ENCODE results near the gene NAV3. TPM values are rescaled to one million over a fixed set of nuclear protein-coding genes. Genes with fewer than 3 reads are reported as not detected.

The NAV3 gene, protein sequence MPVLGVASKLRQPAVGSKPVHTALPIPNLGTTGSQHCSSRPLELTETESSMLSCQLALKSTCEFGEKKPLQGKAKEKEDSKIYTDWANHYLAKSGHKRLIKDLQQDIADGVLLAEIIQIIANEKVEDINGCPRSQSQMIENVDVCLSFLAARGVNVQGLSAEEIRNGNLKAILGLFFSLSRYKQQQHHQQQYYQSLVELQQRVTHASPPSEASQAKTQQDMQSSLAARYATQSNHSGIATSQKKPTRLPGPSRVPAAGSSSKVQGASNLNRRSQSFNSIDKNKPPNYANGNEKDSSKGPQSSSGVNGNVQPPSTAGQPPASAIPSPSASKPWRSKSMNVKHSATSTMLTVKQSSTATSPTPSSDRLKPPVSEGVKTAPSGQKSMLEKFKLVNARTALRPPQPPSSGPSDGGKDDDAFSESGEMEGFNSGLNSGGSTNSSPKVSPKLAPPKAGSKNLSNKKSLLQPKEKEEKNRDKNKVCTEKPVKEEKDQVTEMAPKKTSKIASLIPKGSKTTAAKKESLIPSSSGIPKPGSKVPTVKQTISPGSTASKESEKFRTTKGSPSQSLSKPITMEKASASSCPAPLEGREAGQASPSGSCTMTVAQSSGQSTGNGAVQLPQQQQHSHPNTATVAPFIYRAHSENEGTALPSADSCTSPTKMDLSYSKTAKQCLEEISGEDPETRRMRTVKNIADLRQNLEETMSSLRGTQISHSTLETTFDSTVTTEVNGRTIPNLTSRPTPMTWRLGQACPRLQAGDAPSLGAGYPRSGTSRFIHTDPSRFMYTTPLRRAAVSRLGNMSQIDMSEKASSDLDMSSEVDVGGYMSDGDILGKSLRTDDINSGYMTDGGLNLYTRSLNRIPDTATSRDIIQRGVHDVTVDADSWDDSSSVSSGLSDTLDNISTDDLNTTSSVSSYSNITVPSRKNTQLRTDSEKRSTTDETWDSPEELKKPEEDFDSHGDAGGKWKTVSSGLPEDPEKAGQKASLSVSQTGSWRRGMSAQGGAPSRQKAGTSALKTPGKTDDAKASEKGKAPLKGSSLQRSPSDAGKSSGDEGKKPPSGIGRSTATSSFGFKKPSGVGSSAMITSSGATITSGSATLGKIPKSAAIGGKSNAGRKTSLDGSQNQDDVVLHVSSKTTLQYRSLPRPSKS (N-terminal part only)
- total RNA-seq, result 94.9 and 132 TPM in 2 replicates

DNA sequence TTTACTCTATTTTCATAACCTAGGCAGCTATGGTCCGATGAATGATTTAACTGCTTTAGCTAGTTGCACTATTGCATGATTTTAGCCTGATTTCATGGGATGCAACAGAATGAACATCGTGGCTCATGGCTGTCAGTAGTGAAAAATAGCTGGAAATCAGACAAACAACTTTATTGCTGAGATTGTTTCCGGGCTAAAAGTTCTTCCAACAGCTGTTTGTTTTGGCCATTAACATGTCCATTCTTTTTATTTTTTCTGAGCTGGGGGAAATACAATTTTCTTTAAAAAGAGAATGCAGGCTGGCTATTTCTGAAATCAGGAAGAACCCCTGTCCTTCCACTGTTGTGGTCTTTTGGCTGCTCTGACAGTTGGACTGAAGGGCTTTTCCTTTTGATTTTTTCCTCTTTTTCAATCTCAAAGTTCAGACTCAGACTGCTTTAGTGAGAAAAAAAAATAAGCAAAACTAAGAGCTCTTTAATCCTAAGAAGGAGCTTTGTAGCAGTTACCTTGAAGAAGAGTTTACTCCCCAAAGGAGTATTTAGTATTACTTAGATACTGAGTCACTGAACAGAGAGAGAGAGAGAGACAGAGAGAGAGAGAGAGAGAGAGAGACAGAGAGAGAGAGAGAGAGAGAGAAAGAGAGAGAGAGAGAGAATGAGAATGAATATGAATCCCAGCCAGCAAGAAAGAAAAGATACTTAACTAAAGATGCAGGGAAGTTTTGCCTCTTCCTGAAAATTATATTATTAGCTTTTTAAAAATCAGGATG is at the start of gene NAV3:
NAV3 (plus strand) TSS at position 312 of the 769 bp plus-strand sequence. CDS start 568 bp downstream, outside the sequence.

All from smooth muscle cell of the pulmonary artery (primary cell).